CMK (cell line): Measurements from ENCODE around the gene LRCH1.

ENCODE experiments used
- DNase-seq: peaks from one replicate; pipeline ENCODE4 v3.0.0-alpha.2; 2010; ENCODE audit warnings: low read depth

LRCH1 gene

DNA sequence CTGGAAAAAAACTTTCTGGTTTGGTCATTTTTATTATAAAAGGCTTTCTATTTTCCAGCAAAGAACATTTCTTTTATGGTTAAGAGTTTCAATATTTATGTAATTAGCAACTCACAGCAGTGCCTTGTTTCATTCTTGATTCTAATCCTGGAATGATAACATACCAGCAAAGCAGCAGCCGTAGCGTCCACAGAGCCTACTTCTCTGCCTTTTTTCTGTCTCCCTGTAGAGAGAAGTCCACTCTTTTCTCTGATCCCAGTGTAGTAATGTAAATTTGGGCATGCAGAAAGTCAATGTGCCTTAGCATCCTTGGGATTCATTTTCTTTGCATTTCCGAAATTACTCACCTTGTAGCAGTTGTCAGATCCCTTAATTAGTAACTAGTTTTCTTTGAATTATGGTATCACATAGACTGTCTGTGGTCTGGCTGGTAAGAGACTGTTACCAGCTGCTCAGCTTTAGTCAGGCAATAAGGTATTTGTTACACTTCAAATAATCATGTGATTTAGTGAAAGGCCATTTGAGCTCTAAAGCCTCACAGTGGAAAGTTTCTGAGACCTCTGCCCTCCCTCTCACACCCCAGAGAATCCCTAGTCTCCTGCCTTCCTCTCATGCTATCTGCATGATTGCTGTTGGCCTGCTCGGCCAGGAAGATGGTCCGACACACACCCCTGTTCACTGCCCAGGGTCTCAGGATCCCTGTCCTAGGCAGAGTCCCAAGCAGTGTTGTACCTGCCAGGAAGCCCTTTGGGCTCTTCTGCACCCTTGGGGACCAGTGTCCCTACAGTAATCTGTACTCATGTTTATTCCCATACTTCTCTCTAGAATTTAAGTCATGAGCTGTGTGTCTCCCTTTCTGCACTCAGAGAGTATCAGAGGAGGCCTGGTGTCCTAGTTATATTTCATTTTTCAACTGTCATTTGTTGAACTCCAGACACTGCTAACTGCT lies 86.3 kb downstream of the LRCH1 start:
- DNase-seq = no peak

DNA sequence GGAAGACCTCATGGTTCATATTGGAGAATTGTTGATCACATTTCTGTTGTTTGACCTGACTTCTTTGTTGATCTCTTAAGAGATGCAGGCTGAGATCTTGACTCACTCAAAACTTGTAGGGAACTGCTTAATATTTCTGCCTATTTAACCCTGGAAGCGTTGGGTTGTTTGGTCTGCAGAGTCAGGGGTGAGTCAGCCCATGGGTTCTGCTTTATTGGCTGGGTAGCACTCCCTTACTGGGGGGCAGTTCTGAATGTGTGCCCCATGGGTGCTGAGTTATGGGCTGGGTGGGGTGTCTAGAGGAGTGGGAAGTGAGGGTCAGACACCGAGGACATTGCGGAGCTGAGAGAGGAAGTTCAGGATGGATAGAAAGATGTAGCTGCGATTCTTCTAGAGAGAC lies 87.9 kb downstream of the LRCH1 start:
- DNase-seq = no peak

DNA sequence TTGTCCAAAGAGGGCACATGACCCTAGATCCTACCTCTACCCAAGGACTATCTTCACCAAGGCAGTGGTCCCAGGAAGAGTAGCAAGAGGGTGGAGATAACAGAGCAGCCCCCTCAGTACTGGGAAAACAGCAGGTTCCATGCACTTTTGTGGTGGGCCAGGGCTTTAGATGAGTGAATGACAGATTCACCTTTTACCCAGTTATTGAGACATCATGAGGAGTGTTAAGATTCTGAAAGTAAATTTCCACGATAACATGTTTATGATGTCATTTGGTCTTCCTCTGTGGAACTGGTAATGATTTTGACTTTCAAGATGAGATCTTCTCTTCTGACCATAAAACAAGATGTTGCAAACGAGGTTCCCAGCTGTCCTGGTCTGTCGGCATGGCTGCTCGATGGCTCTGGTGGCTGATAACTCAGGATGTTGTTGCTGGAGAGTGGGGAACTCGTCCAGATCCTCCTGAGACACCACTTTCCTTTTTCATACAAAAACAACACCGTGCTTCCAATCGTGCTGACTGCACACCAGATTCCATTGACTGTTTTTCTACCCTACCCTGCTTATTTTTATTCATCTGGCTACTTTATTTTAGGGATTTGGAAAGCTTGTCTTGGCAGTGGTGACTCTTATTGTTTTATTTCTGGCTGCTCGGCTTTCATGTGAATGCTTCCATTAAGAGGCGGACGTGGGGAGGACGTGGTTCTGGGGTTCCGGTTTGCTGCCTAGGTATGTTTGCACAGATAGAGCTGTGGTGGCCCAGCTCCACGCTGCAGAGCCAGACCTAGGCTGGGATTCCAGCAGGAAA lies 88.5 kb downstream of the LRCH1 start:
- DNase-seq = no peak

DNA sequence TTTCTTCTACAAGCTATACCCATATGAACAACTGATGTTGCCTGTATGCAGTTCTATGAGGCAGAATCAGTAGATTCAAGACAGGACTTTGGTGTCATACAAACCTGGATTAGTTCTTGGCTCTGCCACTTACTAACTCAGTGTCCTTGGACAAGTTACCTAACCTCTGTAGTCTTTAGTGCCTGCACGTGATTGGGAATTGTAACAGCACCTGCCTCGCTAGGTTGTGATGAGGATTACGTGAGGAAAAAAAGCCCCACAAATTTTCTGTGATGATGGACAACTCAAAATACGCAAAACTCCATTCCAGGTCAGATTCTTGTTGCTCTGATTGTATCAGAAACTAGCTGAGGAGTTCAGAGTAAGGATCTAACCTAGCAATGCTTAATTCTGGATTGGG lies 89.3 kb downstream of the LRCH1 start:
- no peak for DNase-seq

DNA sequence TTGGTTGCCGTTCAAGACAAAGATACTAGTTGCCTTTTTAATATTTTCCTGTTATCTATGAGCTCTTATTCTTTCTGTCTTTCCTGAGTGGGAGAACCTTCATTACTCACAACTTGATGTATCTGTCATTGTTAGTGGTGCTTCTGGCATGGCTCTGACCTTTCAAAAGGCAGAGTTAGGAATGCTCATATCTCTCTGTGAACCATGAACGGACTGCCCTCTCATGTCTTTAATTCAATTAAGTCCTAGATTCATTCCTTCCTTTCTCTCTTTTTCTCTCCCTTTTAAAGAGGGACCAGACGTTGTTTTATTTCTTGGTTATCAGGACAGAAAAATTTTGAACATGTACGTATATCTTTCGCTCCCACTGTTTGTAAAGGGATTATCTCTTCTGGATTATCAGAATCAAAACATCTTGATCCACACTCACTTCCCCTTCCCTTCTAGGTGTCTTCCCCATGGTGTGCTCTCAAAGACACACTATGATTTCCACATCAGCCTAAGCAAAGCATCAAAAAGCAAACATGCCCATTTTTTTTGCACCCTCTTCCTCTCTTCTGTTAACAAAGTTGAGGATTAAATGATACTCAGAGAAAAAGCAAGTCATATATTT lies 90.3 kb downstream of the LRCH1 start:
- DNase-seq = no peak

DNA sequence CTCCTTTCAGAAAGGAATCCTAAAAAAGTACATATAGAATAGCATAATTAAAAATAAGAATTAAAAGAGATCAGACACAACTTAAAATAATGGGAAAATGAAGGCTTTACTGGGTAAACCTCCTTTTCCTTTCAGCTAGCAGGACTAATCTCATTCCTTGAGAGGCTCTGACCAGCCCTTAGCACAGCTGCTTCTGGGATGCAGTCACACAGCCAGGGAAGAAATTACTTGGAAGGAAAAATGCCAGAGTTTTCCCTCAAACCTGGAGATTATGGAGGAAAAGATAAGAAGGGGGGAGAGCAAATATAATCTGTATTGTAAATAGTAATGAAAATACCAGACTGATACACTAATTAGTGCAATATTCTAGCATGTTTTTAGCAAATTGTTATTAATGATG lies 91.8 kb downstream of the LRCH1 start:
- no peak for DNase-seq

DNA sequence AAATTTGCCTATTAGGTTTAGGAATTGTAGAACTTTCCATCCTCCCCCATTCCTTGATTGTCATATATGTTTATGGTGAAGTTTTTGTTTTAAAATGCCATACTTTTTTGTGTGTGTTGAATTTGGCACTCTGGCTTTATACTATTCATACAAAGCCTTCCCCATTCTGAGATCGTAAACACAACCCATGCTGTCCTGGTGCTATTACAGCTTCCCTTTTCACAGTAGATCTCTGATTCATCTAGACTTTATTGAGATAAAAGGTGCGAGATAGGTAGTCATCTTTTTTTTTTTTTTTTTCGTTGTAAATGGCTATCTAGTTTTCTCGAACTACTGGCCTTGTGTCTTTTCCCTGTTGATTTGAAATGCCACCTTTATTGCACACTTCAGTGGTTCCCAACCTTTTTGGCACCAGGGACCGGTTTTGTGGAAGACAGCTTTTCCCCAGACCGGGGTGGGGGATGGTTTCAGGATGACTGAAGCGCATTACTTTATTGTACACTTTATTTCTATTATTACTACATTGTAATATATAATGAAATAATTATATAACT lies 94.6 kb downstream of the LRCH1 start:
- DNase-seq = no peak

DNA sequence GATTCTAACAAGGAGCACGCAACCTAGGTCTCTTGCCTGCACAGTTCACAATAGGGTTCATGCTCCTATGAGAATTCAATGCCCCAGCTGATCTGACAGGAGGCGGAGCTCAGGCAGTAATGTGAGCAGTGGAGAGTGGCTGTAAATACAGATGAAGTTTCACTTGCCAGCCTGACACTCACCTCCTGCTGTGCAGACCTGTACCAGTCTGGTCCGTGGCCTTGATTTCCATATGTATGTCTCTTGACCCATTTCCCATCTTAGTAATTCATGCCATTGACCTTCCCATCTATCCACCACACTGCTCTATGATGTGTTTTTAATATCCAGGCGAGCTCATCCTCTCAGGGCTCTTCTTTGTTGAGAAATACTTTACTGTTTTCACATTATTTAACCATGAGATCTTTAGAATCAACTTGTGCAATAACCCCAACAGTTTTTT lies 95.2 kb downstream of the LRCH1 start:
- no peak for DNase-seq

DNA sequence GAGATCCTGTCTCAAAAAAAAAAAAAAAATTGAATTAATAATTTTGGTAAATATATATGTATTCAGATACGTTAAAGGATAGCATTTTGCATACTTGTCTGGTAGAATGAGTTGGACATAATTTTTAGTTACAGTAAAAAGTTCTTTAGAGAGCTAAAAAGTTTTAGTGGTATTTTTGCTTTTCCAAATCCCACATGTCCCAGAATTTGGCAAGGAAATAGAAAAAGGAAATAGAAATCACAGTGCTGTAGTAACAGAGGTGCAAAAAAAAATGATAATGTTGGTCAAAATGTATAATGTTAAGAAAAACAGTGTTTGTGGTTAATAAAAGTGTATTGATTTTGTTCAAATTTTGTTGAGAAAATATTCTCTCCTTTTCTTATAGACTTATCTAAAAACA lies 96.8 kb downstream of the LRCH1 start:
- DNase-seq = no peak

DNA sequence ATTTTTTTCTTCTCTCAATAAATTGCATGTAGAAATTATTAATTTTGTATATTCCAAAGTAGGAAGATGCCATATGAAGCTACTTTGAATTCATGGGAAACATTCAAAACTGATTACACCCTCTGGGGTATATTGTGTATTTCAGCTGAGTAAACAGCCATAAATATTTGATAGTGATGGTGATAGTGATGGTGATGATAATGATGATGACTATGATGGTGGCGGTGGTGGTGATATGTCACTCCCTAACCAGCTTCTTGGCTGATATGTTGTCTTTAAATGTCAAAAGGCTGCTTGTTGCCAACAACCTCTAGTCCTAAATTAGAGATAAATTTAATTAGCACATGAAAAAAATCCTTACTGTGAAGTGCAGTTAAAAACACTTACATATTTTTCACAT lies 102.0 kb downstream of the LRCH1 start:
- no peak for DNase-seq

DNA sequence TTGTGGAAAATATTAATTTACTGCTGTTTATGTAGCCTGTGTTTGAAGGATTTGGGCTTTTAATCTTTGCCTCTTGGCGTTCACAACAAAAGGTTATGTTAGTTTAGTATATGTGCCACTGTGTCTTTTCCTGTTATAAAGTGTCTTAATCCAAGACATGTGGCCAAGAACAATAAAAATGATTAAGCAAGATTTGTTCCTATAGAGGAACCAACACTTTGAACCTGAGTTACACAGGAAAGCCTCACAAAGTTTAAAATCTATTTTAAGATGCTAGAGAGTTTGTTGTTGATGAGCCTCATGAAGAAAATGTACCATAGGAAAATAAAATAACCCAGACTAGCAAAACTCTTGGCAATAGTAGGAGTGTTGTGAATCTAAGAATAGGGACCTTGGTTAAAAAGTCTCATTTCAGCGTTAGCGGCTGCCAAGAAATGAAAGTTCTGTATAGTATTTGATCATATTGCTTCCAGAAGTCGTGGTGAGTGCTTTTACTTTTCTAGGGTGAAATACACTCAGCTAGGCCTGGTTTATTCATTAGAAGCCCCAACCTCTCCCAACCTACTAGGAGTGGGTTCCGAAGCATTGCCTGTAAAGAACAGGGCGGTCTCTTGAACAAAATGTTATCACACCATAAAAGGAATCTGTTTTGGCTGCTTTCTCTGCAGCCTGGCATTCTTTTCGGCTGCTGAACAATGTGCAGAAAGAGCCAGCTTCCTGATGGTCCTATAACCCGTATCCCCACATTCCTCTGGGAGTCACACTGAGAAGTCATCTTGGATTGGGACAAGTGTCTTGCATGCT lies 102.6 kb downstream of the LRCH1 start:
- no peak for DNase-seq

DNA sequence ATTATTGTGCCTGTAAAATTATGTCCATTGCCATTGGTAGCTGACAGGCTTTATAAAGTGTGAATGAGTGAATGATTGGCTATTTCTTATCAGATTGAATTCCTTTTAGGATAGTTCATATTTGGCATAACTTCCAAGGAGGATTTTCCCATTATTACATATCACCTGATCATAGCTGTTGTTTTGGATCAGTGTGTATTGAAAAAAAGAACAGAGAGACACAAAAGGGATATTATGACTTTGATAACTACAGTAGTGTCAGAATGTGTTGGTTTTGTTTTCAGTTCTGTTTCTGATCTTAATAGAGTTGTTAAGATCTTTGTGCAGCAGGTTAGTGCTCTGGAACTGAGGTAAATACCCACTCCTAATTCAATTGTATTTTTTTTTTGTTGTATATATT lies 103.8 kb downstream of the LRCH1 start:
- DNase-seq = no peak

DNA sequence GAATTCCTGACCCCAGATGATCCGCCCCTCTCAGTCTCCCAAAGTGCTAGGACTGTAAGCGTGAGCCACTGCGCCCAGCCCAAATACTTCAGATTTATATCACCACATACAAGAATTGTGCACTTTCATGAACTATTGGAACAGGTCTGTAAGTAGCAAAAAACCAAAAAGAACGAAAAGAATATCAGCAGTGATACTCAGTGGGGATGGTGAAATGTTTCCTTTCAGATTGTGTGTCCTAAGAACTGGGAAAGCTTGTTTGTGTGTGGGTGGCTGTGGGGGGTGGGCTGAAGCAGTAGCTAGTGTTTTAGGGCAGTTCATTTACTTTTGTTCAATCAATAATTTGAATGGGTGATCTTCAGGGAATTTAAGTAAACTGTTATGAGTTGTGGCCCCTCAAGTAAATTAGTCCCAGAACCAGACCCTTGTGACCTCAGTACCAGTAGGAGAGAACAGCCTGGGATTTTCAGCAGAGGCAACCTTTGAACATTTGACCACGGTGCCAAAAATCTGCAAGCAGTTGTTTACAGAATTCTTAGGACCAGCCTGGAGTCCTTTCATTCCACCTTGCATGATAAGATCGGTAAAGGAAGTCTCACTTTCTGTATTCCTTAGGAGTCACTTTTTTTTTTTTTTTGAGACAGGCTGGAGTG lies 106.6 kb downstream of the LRCH1 start:
- DNase-seq = no peak

DNA sequence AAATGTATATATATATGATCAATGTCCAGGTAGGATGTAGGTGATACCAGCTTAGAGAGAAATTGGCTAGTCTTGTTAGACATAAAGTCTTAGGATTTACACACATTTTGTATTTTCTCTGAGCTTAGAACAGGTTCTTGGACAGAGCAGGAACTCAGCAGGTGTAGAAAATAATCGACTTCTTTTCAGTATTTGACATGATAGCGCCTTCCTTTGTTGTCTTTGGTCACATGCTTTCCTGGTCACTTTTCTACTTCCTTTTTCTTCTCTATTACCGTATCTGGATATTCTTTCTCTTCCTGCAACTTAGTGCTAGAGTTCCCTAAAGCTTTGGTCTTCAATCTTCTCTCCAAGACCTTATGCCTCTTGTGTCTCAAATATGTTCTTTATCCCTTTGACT lies 107.4 kb downstream of the LRCH1 start:
- no peak for DNase-seq

DNA sequence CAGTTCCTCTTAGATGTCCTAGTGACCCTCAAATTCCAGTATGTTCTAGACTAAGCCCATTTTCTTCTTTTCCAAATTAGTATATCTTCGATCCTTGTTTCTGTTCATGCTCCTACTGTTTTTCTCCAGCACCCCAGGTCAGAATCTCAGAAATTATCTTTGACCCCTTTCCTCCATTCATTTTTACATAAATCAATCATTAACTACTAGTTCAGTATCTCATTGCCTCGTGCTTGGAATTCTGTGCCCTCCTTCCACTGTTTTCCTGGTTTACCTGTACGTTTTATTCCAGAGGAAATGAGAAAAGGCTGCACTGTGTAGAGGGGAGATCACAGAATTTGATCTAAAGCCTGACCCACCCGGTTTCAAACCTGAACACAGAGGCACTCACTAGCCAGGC lies 107.9 kb downstream of the LRCH1 start:
- no peak for DNase-seq

DNA sequence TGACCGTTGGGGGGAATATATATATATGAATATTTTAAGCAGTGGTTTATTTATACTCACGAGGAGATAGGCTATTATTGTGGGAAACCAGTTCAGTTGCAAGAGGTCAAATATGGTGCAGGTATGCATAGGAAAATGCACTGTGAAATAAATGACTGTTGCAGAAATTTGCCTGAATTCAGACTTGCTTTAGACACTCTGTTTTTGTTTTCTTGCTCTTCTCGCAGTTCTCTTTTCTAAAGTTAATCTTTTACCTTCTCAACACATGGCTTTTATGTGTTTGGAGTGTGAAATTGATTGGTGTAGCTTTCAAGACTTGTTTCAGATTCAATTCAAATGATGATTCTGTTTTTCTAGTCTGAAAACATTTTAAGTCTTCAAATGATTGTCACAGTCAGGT lies 109.7 kb downstream of the LRCH1 start:
- no peak for DNase-seq

DNA sequence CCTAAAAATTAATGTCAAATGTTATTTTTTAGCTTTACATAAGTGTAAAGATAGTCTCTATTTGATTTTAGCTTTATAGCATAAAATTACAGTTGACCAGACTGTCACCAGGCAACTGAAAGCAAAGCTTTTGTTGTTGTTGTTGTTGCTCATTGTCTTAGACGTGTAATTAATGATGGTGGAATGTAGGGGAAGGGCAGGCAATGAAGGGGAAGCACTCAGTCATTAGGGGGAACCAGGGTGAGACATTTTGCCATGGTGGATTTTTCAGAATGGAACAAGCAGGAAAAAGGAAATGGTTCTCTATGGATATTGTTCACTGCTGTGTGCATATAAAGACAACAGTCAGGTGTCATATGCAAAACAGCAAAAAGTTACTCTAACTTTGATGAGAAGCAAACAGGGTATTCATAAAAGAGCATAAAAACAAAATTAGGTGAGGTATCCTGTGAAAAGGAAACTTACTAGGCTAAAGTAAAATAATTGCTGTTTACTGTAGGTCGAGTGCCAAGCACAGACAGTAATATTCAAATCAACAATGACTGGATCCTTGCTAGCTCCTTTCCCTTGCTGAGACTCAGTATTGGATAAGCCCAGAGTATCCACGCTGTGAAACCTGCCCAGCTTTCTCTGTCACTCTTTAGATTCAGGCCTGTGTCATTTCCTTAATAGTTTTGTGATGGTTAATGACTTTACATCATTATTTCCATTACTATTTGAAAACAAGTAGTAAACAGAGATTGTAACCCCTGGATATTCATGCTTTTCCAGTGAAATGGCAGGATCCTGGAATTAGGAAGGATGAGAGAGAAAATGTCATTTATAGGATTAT lies 110.5 kb downstream of the LRCH1 start:
- no peak for DNase-seq

DNA sequence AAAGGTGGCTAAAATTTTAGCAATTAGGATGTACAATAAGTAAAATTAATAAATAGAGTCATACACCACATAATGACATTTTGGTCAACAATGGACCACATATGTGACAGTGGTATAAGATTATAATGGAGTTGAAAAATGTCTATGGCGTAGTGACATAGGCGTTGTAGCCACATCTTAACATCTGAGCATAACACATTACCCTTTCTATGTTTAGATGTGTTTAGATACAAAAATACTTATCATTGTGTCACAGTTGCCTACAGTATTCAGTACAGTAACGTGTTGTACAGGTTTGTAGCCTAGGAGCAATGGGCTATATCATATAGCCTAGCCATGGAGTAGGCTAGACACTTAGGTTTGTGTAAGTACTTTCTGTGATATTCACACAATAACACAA lies 111.2 kb downstream of the LRCH1 start:
- no peak for DNase-seq

DNA sequence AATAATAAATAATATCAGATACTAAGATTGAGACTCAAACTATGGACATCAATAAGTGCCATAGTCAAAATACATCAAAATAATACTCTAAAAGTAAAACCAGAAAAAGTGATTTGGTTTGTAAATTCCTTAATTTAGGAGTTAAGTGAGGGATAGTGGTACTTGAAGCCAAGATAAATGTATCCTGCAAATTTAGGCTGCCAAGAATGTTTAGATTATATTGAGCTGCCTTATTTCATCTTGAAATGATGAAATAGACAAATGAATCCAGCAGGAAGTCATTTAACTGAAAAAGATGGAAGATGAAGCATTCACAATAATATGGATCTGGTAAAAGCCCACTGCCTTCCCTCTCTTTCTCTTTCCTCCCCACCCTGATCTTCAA lies 112.3 kb downstream of the LRCH1 start:
- DNase-seq = no peak
